ENCODE measurements around the gene FERMT3. TPM values are rescaled to one million over a fixed set of nuclear protein-coding genes. Genes with fewer than 3 reads are reported as not detected.

Gene FERMT3
- total RNA-seq, 4 donors from 2014 or later, result 35.0 to 101 (median 45.6) TPM

DNA sequence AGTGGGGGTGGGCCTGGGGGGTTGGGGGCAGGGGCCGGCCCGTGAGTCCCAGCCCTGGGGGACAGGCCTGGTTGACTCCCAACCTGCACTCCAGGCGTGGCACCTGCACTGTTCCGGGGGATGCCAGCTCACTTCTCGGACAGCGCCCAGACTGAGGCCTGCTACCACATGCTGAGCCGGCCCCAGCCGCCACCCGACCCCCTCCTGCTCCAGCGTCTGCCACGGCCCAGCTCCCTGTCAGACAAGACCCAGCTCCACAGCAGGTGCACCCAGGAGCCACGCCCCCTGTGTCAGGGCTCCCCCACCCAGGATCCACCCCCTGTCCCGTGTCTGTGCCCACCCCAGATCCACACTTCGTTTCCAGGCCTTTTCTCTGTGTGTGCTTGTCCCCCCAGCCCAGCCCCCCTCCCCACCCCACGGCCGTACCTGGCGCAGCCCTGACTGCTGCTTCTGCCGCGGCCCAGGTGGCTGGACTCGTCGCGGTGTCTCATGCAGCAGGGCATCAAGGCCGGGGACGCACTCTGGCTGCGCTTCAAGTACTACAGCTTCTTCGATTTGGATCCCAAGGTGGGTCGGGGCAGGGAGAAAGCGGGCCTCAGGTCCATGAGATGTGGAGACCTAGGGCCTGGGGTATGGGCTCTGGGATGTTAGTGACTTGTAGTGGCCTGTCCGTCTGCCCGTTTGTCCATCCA, 4.8 kb downstream of the FERMT3 start:
- TF ChIP-seq, protein P1, sequence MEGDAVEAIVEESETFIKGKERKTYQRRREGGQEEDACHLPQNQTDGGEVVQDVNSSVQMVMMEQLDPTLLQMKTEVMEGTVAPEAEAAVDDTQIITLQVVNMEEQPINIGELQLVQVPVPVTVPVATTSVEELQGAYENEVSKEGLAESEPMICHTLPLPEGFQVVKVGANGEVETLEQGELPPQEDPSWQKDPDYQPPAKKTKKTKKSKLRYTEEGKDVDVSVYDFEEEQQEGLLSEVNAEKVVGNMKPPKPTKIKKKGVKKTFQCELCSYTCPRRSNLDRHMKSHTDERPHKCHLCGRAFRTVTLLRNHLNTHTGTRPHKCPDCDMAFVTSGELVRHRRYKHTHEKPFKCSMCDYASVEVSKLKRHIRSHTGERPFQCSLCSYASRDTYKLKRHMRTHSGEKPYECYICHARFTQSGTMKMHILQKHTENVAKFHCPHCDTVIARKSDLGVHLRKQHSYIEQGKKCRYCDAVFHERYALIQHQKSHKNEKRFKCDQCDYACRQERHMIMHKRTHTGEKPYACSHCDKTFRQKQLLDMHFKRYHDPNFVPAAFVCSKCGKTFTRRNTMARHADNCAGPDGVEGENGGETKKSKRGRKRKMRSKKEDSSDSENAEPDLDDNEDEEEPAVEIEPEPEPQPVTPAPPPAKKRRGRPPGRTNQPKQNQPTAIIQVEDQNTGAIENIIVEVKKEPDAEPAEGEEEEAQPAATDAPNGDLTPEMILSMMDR (IDR thresholded peaks at IDR 0.05), result no peak
- DNase-seq (ENCODE audit: low spot score), result no peak
- no peak for ATAC-seq (ENCODE audit: low FRiP score)

- ATAC-seq (ENCODE audit: low FRiP score) (no peak), DNase-seq (ENCODE audit: low spot score) (no peak)
- TF ChIP-seq, protein P1 (IDR thresholded peaks at IDR 0.05), result no peak
Observed at GRCh38 chr11:64216879-64217278, 10.4 kb downstream of the FERMT3 start.

GRCh38 chr11:64218628-64219353, 12.3 kb downstream of the FERMT3 start:
- DNase-seq (ENCODE audit: low spot score) (no peak), ATAC-seq (ENCODE audit: low FRiP score) (peak; percentile 19)
- TF ChIP-seq, protein P1 (IDR thresholded peaks at IDR 0.05), result no peak

GRCh38 chr11:64219354-64219684, 12.8 kb downstream of the FERMT3 start:
- DNase-seq (ENCODE audit: low spot score) (no peak), ATAC-seq (ENCODE audit: low FRiP score) (peak; percentile 30)
- TF ChIP-seq, protein P1 (IDR thresholded peaks at IDR 0.05), result no peak

DNA sequence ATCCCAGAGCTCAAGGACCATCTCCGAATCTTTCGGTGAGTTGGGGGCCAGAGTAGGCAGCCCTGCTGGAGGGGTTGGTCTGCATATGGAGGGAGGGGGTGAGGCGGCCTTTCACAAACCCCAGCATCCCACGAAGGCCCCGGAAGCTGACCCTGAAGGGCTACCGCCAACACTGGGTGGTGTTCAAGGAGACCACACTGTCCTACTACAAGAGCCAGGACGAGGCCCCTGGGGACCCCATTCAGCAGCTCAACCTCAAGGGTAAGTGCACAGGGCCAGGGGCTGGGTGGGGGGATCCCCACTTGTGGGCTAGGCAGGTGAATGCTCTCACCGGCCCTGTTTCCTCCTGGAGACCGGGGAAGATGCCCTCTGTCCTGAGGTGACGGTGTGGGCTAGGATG, 13.2 kb downstream of the FERMT3 start:
- DNase-seq (ENCODE audit: low spot score), result no peak
- no peak for ATAC-seq (ENCODE audit: low FRiP score)

DNA sequence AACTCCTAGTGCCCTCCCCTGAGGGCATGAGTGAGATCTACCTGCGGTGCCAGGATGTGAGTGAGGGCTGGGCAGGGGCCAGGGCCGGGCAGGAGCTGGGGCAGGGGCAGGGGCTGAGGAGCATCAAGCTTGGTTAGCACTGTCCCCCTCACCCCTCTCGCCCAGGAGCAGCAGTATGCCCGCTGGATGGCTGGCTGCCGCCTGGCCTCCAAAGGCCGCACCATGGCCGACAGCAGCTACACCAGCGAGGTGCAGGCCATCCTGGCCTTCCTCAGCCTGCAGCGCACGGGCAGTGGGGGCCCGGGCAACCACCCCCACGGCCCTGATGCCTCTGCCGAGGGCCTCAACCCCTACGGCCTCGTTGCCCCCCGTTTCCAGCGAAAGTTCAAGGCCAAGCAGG, 13.8 kb downstream of the FERMT3 start:
- DNase-seq (ENCODE audit: low spot score) (no peak), ATAC-seq (ENCODE audit: low FRiP score) (no peak)
- TF ChIP-seq, protein P1 (IDR thresholded peaks at IDR 0.05), result no peak

More for the DNA sequence above, 13.2 kb downstream of the FERMT3 start:
- TF ChIP-seq, protein P1 (IDR thresholded peaks at IDR 0.05), result no peak

DNA sequence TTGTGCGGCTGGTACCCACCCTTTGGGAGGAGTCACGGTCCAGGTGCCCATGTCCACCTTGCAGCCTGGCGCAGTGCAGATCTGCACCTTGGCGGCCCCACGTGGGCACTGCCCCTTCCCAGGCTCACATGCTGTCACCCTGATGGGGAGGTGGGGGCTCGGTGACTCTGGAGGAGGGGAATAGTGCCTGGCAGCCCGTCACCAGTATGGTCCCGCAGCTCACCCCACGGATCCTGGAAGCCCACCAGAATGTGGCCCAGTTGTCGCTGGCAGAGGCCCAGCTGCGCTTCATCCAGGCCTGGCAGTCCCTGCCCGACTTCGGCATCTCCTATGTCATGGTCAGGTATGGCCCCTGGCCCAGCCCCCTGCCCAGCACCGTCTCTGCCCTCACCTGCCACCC, 14.3 kb downstream of the FERMT3 start:
- TF ChIP-seq, protein P1 (IDR thresholded peaks at IDR 0.05), result no peak
- ATAC-seq (ENCODE audit: low FRiP score), result no peak
- no peak for DNase-seq (ENCODE audit: low spot score)
